Stimulated activated CD4-positive, alpha-beta T cell treated with anti-CD3 and anti-CD28 coated beads, Interleukin-1b, Interleukin-23, amount 100 ng/mL, for 4 hours (primary cell): Measurements from ENCODE around the gene ARL10.

Source experiments
- DNase-seq, 2 donors: peaks; one replicate each; pipeline ENCODE4 v3.0.0-alpha.2; 2020; ENCODE audit warnings: low read depth in 2 of 2

ARL10 gene

GRCh38 chr5:176365351-176366231 lies at the start of gene ARL10:
Gene ARL10 (plus strand): TSS chr5:176365487. CDS start chr5:176365564, 77 bp downstream.
- DNase-seq = peak; percentile 36 to 66

- DNase-seq = no peak
Observed at GRCh38 chr5:176317534-176318374, 47.5 kb upstream of the ARL10 start.

GRCh38 chr5:176319827-176320554 lies 45.3 kb upstream of the ARL10 start:
- no peak for DNase-seq

- no peak for DNase-seq
Observed at GRCh38 chr5:176320577-176320976, 44.7 kb upstream of the ARL10 start.

- no peak for DNase-seq
Observed at GRCh38 chr5:176334031-176334770, 31.1 kb upstream of the ARL10 start.

GRCh38 chr5:176337913-176338312 lies 27.4 kb upstream of the ARL10 start:
- no peak for DNase-seq

- DNase-seq = no peak
Observed at GRCh38 chr5:176339304-176339703, 26.0 kb upstream of the ARL10 start.

GRCh38 chr5:176341325-176342157 lies 23.7 kb upstream of the ARL10 start:
- DNase-seq = no peak

GRCh38 chr5:176342158-176342483 lies 23.2 kb upstream of the ARL10 start:
- DNase-seq = no peak

- no peak for DNase-seq
Observed at GRCh38 chr5:176342766-176343458, 22.4 kb upstream of the ARL10 start.

- DNase-seq = no peak
Observed at GRCh38 chr5:176350416-176350815, 14.9 kb upstream of the ARL10 start.

- no peak for DNase-seq
Observed at GRCh38 chr5:176352116-176352878, 13.0 kb upstream of the ARL10 start.

GRCh38 chr5:176353533-176353932 lies 11.8 kb upstream of the ARL10 start:
- no peak for DNase-seq

- no peak for DNase-seq
Observed at GRCh38 chr5:176355400-176356178, 9.7 kb upstream of the ARL10 start.

GRCh38 chr5:176356179-176356566 lies 9.1 kb upstream of the ARL10 start:
- no peak for DNase-seq

- no peak for DNase-seq
Observed at GRCh38 chr5:176359658-176360057, 5.6 kb upstream of the ARL10 start.

GRCh38 chr5:176360894-176361436 lies 4.3 kb upstream of the ARL10 start:
- DNase-seq = no peak
